GM18519 (cell line): ENCODE data around the gene PECR.
"Not testable (repeated sequence)": the region's sequence is repeated elsewhere in the genome, so short reads cannot be mapped to it uniquely, and the experiment has no call there.

Source experiments
- ATAC-seq: cut with Tn5 transposase; IDR thresholded peaks from one replicate; pipeline ENCODE4 v1.9.1; 2021; ENCODE audit warnings: mild to moderate bottlenecking, moderate library complexity; ENCODE audit not compliant: unreplicated experiment, low FRiP score

PECR gene

DNA sequence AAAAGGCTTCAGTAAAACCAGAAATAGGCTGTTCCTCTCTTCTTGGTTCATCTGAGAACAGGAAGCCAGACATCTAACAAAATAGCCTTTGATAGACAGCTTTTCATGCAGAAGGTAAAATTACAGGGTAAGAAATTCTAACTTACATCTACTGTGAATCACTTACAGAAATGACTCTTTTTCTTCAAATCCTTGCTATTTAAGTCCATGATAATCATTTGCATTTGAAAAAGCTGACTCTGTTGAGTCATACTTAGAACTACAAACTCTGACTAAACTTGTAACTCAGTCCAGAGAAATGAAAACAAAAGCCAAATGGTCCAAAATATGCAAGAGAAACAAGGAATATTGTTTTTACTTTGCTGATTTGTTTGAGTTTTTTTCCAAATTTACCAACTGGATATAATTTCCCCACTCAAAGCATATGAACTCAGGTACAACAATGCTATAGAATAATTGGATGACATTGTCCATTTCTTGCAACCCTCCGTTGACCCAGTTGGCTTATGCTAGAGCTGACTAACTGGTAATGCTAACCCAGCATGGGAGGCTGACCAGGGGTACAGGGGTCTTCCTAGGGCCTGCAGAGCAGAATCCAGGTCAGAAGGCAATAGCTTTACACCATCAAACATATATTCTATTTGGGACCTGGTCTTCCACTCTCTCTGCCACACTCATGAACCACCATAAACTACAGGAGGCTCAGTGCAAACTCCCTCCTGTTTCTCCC, 49.5 kb downstream of the PECR start:
- peak; percentile 93 for ATAC-seq

DNA sequence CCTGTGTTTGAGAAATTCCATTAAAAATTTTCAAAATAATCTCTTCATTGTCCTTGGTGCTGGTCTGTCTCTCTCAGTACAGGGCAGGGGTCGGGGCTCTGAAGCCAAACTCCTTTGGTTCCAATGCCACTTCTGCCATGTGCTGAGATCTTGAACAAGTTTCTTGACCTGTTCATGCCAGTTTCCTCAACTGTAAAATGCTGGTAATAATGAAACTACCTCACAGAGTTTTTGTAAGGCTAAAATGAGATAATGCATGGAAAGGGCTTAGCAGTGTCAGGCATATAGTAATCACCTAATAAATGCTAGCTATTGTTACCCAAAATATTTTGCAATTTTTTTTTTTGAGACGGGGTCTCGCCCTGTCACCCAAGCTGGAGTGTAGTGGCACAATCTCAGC, 51.4 kb downstream of the PECR start:
- ATAC-seq = no peak

DNA sequence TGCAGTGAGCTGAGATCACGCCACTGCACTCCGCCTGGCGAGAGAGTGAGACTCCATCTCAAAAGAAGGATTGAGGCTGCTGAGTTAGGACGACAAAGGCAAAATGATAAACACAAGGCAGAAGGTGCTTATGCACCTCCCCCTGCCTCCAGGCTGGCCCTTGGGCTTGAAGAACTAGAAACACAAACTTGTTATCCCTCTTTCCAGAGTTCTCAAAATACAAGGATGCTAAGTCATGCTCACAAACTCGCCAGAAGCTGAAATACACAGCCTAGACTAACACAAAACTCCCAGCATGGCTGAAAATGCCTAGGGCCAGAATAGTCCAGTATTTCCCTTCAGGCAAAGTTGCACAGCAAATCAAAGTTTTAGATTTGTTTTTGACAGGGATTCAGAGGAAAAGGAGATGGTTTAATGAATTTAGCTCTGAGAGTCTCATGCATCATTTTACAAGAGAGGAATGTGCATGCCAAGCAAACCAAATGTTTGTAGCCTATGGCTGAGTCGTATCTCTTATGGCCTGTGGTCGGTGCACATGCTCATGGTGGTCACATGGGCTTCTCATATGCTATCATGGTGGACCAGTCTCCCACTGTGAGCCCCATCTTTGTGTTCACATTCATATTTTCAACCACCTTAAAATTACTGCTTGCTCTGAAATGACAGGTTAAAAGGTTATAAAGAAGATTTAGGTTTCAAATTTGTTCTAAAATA, 52.0 kb downstream of the PECR start:
- no peak for ATAC-seq

DNA sequence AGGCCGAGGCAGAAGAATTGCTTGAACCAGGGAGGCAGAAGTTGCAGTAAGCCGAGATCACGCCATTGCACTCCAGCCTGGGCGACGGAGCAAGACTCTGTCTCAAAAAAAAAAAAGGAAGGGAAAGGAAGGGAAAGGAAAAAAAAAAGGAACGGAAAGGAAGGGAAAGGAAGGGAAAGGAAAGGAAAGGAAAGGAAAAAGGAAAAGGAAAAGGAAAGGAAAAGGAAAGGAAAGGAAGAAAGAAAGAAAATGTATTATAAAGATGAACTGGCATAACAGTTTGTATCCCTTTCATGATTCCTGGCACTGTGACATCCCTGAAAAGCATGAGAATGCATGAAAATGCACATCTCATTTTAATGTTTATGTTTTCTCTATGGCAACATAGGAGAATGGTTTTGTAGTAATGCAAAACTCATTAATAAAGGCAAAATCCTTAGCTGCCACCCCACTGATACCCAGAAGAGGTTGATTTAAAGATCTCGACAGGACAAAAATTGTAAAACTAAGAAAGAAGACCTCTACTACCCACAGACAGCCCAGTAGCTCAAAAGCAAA, 56.8 kb downstream of the PECR start:
- no peak for ATAC-seq

DNA sequence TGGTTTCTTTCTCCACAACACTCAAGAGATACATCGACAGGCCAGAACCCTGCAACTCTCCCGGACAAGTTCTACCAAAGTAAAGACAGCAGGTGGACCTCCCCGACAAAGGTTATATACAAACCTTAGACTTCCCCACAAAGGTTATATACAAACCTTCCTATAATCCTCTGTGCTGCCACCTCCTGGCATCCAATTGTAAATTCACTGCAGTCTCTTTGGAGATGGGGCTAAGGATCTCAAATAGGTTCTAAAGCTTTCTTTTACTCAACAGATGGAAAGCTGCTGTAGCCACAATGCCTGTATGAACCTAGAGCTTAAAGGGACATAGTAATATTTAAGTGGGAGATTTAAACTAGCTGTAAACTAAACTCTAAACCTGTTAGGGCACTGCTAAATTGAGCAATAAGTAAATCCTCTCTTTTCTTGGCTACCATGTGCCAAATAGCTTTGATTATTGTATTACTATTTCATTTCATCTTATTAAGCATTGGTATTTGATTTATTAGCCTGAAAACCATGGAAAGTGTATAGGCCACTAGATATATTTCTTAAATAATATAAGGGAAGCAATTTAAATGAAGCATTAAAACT, 58.5 kb downstream of the PECR start:
- ATAC-seq = peak; percentile 80

DNA sequence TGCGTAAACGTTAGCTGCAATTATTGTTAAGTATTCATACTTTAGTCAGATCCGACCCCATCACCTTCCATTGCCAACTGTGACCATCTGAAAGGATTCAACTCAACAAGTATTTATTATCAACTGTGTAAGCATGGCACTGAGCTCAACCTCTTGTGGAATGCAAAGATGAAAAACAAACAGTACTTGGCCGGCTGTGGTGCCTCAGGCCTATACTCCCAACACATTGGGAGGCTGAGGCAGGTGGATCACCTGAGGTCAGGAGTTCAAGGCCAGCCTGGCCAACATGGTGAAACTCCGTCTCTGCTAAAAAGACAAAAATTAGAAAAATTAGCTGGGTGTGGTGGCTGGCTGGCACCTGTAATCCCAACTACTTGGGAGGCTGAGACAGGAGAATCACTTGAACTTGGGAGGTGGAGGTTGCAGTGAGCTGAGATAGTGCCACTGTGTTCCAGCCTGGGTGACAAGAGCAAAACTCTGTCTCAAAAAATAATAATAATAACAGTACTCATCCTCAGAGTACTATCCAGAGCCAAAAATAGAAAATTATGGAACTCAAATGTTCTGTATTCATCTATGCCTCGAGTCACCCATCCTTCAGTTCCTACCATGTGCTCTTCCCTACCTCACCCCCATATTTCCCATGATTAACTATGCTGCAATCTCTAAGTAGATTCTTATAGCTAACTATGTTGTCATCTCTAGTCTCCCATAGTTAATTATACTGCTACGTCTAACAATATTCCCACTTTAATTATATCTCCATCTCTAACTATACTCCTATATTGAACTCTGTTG, 59.6 kb downstream of the PECR start:
- no peak for ATAC-seq

DNA sequence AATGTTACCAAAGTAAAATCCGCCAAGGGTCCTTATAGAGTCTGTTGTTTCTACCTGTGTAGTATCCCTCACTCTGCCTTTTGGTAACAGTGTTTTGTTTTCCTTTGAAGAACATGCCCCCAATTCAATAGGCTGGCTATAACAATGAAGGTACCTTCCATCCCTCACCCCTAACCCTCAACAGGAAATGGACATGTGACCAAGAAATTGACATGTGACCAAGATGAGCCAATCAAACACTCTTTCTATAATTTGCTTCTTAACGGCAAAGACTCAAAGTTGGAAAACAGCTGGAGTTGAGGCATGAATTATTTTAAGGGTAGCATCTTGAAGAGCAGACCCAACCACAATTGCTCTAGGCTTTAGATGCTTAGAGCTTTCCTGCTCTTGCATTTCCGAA, 62.9 kb downstream of the PECR start:
- ATAC-seq = no peak

DNA sequence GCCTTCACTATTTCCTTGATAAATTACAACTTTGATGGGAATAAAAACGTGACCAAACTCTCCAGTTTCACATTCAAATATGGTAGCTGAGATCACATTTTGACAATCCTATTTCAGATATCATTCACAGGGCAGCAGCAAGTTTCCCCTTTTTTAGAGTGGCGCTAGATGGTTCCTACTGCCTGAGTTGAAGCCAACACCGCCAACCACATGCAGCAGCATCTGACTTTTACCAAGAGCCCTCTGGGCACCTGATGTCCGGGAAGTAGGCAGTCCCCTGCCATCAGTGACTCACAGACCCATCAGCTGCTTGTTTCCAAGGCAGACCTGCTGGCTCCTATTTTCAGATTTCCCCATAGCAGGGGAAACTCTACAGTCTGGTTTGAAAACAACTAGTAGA, 64.2 kb downstream of the PECR start:
- no peak for ATAC-seq

DNA sequence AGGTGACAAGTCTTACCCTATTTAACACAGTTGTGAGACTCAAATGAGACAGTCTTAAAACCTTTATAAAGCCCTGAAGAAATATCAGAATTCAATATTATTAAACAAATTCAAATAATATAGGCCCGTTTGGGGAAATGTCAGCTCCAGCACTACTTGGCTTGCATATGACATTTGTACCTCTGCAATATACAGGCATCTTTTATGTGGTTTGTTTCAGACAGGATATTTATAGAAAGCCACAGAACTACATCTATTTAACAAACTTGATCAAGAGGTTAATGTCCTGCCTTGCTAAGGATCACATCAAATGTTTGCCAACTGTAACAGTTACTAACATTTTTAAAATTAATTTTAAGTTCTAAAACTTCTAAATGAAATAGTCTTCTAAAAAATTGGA, 65.0 kb downstream of the PECR start:
- ATAC-seq = no peak

DNA sequence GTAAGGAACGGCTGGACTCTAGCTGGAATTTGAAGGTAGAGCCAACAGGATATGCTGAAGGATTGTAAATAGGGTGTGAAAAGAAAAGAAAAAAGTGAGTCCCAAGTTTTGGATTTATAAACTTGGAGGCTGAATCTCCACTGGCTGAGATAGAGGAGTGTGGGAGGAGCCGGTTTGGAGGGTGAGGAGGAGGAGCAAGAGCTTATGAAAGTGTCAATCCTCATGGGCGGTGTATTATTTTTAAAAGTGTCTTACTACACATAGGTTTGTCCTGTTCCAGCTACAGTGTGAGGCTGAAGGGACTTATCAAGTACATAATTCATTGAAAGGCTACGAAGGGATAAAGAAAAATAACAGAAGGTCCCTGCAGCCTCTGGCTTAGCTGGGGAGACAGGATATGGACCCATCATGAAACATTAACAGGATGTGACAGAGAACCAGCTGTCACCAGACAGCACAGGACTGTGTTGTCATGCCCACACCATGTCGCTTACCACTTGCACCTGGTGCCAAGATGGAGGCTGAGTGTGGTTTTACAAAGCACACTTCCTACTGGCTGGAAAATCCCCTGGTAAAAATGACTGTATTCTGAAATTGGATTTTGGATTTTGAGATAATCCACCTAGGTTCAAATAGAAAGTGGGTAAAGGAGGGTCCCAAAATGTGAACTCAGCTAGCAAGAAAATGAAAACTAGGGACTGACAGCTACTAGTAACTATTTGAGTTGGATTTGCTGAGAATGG, 65.7 kb downstream of the PECR start:
- ATAC-seq = peak; percentile 74

DNA sequence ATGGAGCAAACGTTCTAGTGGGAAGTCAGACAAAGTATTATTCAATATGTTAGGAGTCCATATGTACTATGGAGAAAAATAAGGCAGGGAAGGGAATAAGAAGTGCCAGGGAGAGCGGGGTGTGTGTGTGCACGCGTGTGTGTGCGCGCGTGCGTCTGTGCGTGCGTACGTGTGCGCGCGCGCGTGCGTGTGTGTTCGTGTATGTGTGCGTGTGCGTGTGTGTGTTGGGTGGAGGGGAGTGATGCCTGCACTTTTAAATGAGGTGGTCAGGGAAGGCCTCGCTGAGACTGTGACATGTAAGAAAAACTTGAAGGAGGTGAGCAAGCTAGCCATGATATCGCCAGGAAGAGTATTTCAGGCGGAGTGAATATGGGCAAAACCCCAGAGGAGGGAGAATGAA, 66.6 kb downstream of the PECR start:
- no peak for ATAC-seq

DNA sequence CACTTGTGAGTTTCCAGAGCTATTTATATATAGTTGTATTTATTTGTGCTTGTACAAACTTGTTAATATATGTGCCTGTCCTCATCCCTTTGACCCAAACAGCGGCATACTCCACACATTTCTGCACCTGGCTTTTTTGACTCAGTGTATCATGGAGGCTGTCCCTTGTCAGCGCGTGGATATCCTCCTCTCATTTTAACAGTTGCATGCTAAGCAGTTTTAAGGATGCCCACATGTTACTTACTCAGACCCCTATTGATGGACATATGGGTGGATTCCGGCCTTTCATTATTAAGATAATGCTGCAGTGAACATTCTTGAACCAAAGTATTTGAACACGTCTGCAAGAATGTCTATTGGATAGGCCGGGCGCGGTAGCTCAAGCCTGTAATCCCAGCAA, 67.6 kb downstream of the PECR start:
- ATAC-seq = no peak

DNA sequence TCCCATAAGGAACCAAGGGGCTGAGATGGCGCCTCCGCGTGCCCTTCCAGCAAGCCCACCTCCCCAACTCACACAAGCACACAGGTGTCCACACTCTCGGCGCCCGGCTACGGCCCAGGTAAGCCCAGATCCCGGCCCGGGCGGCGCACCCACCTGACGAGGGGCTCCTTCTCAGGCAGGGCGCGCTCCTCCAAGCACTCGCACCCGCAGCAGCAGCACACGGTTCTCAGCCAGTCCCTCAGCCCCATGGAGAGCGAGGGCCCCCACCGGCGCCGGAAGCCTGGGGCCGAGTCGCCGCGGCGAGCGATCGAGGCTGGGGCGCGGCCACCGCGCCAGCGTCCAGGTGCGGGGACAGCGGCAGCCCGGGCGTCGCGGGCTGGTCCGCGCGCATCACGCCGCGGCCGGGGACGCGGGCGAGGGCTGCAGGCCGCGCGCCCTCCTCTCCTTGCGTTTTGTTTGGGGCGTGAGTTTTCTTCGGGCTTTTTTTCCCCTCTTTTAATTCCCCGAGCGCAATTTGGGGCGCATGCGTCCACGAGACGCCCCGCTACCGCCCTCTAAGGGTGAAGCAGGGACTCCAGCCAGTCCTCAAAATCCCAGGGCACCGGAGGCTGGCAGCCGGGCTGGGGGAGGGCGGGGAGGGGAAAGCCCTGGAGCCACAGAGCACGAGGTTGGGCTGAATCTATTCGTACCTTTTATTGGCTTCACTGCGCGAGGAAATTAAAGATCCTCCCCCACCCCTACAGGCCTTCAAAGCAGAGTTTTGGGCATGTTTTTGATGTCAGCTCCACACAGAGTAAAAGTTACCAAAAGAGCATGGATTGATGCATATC, 68.3 kb downstream of the PECR start, which contains the start of gene MREG:
MREG (minus strand) TSS at position 472 of the 830 bp plus-strand sequence; CDS start at position 248, 224 bp downstream.
- peak; percentile 35 for ATAC-seq

DNA sequence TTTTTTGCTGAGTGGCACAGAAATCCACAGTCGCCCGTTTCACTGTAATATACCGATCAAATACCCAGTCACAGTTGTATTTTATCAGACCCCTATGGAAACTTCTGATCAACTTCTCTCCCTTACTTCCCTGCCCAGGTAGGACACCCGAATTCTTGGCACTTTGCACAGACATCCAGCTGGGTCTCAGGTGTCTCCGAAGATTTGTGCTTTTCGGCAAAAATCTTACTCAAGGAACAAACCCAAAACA, 68.9 kb downstream of the PECR start:
- no peak for ATAC-seq

DNA sequence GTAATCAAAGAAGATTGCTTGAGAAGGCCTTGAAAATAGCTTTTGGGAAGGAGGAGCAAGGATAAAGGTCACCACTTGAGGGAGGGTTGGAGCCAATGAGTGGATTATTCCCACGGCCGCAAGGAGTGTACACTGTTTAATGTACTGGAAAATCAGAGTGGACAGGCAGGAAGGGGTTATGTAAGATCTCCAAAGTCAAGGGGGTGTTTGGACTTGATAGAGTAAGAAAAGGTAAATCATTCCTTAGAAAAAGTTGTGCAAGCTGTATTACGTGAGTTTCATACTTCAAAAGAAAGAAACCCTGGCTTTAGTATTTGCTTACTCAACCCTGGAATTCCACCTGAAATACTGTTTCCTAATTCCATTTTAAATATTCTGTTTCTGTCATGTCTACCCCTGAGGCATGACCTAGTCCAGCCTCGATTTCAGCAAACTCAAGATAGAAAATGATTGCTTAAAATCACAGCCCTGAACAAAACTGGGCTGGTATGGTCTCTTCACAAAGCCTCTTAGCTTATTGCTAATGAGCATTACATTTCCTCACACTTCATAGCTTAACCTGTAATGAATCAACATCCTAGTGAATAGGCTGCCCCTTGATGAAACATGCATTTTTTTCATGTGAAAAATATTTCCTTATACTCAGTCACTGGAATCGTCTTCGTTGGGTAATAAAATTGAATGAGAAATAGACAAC, 69.3 kb downstream of the PECR start:
- no peak for ATAC-seq

DNA sequence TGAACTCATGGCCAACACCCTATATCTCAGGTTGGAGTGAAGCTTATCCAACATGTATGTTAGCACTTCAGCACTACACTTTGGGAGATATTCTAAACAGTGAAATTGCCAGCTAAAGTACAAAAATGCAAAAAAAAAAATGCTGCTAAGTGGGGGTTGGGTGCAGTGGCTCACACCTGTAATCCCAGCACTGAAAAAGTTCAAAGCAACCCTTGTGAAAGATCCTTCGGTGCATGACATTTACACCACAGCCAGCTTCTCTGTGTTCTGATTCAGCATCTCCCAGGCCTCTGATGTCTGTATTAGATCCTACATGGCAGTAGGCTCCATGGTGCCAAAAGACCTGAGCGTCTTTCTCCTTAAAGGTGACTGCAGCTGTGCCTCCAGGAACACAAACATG, 72.4 kb downstream of the PECR start:
- ATAC-seq = not testable (repeated sequence)

DNA sequence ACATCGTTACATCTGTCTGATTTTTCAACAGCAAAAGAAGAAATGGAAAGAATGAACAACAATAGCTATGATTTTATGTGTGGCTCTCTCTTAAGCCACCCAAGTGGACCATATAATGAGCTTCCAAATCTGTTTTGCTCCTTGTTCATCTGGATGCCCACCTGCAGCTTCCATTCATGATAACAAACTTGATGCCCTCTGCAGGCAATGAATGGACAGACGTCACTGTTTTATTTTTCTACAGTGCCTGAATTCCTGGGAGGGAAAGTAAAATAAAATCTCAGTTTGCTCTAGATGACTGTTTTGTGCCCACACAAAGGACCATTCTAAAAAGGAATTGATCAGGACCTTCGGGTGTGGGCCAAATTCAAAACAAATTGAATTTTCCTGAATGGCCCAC, 73.2 kb downstream of the PECR start:
- no peak for ATAC-seq

DNA sequence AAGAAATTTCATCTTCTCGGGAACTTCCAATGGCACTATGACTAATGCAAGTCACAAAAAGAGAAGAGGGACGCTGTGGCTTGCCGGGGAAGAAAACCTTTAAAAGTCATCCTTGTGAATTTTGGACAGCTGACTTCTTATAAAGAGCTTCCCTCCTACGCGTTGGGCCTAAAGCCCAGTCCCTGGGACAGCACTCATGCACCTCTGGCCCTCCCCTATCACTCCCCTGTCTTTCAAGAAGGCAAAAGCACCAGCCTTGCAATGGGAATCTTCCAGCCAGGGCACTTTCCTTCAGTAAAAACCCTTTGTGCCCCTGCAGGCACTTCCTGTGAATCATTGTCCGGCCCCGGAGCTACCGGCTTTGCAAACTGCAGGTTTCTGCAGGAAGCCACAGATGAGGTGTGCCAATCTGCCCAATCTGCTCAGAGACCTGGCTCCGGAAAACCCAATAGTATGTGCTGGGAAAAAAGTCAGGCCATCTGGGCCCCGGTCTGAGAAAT, 75.4 kb downstream of the PECR start:
- ATAC-seq = no peak
